Right atrium auricular region (tissue), 2 donors: ENCODE measurements around the gene PFAS. TPM values are rescaled to one million over a fixed set of nuclear protein-coding genes. Genes with fewer than 3 reads are reported as not detected.
A peak's percentile ranks its signal among the peaks of the same experiment; 100 is the strongest.

Experiments used
- DNase-seq: peaks from one replicate; pipeline ENCODE4 v3.0.0-alpha.2; 2019; ENCODE audit warnings: low spot score
- H3K27ac ChIP-seq, 2 donors: fragments of 200-600 bp; sonication (generic); 1 replicate in 1 of 2; 2 replicates in 1 of 2; pipeline ENCODE4 v1.5.1; 2016 to 2019
- H3K27me3 ChIP-seq, 2 donors: fragments of 200-600 bp; sonication (generic); one replicate each; pipeline versions ENCODE4 v1.5.1 to v1.6.0; 2017 to 2019
- H3K36me3 ChIP-seq: fragments of 200-600 bp; sonication (generic); one replicate; pipeline ENCODE4 v1.5.1; 2016
- H3K4me1 ChIP-seq, 2 donors: fragments of 200-600 bp; sonication (generic); one replicate each; pipeline versions ENCODE4 v1.5.1 to v1.6.0; 2017 to 2019
- H3K4me3 ChIP-seq, 2 donors: fragments of 200-600 bp; sonication (generic); 1 replicate in 1 of 2; 2 replicates in 1 of 2; pipeline ENCODE4 v1.5.1; 2017 to 2019; ENCODE audit warnings: mild to moderate bottlenecking in 1 of 2, moderate library complexity in 1 of 2
- H3K9me3 ChIP-seq, 2 donors: fragments of 200-600 bp; sonication (generic); one replicate each; pipeline ENCODE4 v1.5.1; 2019
- total RNA-seq, 2 donors: library from RNA; depleted of rRNA; stranded (reverse); fragments of >200 nt; gene quantifications; one replicate each; pipeline ENCODE4 v1.1.0, GENCODE V29; 2016
- TF ChIP-seq, protein P1 (sequence below), 2 donors: fragments of 200-600 bp; sonication (generic); IDR thresholded peaks; one replicate each; pipeline ENCODE4 v1.5.1; 2019; ENCODE audit warnings: antibody characterized with exemption in 2 of 2

Gene PFAS
- total RNA-seq, 2 donors from 2014 or later: 4.4 to 5.3 TPM

DNA sequence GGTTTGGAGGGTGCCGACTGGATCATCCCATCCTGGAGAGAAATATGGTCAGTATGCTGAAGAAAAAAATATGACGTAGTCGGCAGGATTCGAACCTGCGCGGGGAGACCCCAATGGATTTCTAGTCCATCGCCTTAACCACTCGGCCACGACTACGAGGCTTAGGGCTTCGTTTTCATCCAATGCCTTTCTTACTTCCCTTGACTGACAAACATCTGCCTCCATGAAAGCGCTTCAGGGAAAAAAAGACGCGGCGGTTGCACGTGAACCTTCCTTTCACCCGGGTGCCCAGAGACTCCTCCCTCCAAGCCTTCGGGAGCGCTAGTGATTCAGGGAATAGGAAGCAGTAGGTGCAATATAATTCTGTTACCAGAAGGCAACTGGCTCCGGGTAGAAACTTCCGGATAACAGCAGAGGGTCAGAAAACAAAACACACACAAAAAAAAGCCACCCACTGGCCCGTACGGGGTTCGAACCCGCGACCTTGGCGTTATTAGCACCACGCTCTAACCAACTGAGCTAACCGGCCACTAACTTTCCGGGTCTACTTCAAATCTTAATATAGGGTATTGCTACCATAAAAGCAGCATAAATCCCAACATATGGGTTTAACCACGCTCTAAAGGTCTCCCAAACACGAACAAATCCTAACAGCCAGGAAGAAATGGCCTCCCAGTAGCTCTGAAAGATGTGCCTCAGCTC lies 22.4 kb upstream of the PFAS start:
- peak overlapping the region; percentile 20 to 43 for H3K4me3 ChIP-seq
- peaks cover 0 to 11% of the 10 kb centered on the region in 2 donors for H3K4me1 ChIP-seq
- H3K27me3 ChIP-seq: no peaks in the 10 kb centered on the region
- peak; percentile 85 for DNase-seq
- H3K36me3 ChIP-seq: peaks cover 44% of the 10 kb centered on the region
- TF ChIP-seq, protein P1, sequence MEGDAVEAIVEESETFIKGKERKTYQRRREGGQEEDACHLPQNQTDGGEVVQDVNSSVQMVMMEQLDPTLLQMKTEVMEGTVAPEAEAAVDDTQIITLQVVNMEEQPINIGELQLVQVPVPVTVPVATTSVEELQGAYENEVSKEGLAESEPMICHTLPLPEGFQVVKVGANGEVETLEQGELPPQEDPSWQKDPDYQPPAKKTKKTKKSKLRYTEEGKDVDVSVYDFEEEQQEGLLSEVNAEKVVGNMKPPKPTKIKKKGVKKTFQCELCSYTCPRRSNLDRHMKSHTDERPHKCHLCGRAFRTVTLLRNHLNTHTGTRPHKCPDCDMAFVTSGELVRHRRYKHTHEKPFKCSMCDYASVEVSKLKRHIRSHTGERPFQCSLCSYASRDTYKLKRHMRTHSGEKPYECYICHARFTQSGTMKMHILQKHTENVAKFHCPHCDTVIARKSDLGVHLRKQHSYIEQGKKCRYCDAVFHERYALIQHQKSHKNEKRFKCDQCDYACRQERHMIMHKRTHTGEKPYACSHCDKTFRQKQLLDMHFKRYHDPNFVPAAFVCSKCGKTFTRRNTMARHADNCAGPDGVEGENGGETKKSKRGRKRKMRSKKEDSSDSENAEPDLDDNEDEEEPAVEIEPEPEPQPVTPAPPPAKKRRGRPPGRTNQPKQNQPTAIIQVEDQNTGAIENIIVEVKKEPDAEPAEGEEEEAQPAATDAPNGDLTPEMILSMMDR (IDR thresholded peaks at IDR 0.05): no peak
- peak overlapping the region; percentile 73 to 80 for H3K27ac ChIP-seq
- no peaks in the 10 kb centered on the region for H3K9me3 ChIP-seq

GRCh38 chr17:8227238-8227581 lies 21.9 kb upstream of the PFAS start:
- H3K4me1 ChIP-seq: peaks cover 0 to 11% of the 10 kb centered on the region in 2 donors
- no peaks in the 10 kb centered on the region for H3K27me3 ChIP-seq
- TF ChIP-seq, protein P1 (IDR thresholded peaks at IDR 0.05): no peak
- peak overlapping the region; percentile 73 to 80 for H3K27ac ChIP-seq
- no peak for DNase-seq
- peak overlapping the region in 1 of 2 donors; percentile 43 for H3K4me3 ChIP-seq
- H3K36me3 ChIP-seq: peaks cover 49% of the 10 kb centered on the region
- no peaks in the 10 kb centered on the region for H3K9me3 ChIP-seq

GRCh38 chr17:8231701-8232100 lies 17.4 kb upstream of the PFAS start:
- peaks cover 94% of the 10 kb centered on the region for H3K36me3 ChIP-seq
- no peak overlapping the region for H3K27ac ChIP-seq
- H3K27me3 ChIP-seq: no peaks in the 10 kb centered on the region
- H3K4me3 ChIP-seq: no peak overlapping the region
- TF ChIP-seq, protein P1 (IDR thresholded peaks at IDR 0.05): no peak
- H3K4me1 ChIP-seq: no peaks in the 10 kb centered on the region
- no peak for DNase-seq
- H3K9me3 ChIP-seq: no peaks in the 10 kb centered on the region

DNA sequence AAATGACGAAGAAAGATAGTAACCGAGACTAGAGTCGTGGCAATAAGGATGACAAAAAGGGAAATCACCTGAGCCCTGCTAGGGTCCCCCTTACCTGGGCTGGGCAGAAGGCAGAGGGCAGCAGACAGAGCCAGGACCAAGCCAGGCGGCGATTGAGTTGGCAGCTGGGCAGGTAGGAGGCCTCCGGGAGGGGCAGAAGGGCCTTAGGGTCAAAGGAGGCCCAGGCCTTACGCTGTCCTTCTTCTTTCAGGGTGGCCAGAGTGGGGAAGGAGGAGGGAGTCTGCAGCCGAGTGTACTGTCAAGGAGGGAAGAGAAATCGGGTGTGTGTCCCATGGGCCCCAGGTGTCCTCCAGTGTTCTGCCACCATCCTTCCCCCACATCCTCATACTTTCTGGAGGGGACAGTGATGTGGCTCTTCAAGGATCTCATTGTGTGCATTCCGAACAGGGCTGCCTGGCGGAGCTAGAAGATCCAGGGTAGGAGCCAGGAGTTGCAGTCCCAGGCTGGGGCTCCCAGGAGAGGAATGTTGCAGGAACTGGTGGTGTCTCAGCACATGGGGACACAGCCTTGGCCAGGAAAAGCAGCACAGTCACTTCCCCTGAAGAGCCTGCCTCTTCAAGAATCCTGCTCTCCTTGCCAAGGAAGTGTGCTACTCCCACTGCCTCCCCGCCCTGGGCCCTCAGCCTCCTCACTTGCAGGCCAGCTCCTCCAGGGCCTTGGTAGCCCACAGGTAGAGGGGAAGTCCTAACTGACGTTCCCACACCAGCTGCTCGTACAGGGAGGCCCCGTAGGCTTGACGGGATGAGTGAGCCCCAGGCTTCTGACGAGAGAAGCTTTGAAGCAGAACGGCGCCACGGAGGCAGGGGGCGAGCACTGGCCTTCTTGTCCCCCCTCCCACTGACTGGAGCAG lies 14.5 kb upstream of the PFAS start:
- H3K27ac ChIP-seq: no peak overlapping the region
- H3K4me1 ChIP-seq: no peaks in the 10 kb centered on the region
- no peak overlapping the region for H3K4me3 ChIP-seq
- DNase-seq: no peak
- H3K36me3 ChIP-seq: peaks cover 98% of the 10 kb centered on the region
- TF ChIP-seq, protein P1 (IDR thresholded peaks at IDR 0.05): no peak
- H3K27me3 ChIP-seq: no peaks in the 10 kb centered on the region
- H3K9me3 ChIP-seq: no peaks in the 10 kb centered on the region

GRCh38 chr17:8235676-8236075 lies 13.4 kb upstream of the PFAS start:
- Histone ChIP-seq H3K27ac (no peak overlapping the region), H3K4me3 (no peak overlapping the region), H3K27me3 (no peaks in the 10 kb centered on the region), H3K4me1 (no peaks in the 10 kb centered on the region), H3K9me3 (no peaks in the 10 kb centered on the region), H3K36me3 (peaks cover 97% of the 10 kb centered on the region)
- no peak for DNase-seq
- TF ChIP-seq, protein P1 (IDR thresholded peaks at IDR 0.05): no peak
